ENCODE data around the gene TRIML1. TPM values are rescaled to one million over a fixed set of nuclear protein-coding genes. Genes with fewer than 3 reads are reported as not detected.

The TRIML1 gene, protein sequence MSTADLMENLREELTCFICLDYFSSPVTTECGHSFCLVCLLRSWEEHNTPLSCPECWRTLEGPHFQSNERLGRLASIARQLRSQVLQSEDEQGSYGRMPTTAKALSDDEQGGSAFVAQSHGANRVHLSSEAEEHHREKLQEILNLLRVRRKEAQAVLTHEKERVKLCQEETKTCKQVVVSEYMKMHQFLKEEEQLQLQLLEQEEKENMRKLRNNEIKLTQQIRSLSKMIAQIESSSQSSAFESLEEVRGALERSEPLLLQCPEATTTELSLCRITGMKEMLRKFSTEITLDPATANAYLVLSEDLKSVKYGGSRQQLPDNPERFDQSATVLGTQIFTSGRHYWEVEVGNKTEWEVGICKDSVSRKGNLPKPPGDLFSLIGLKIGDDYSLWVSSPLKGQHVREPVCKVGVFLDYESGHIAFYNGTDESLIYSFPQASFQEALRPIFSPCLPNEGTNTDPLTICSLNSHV
- polyA plus RNA-seq (ENCODE audit: low read depth in 6 of 6), result not detected

DNA sequence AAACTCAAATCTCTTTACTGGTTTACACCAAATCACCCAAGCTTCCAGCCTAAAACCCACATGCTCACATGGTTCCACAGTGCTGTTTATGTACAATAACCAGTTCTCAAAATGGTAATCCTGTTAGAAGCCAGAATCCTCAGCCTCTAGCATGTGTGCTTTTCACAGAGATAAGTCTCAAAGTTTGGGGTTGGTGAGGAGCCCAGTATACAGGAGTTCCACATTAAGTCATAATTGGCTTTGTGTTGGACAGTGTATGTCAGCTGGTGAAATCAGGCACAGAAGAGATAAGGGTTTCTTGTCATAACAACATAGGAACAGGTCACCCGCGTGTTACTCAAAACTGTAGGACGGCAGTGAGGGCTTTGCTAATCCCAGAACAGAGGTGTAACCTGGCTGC, at the start of gene TRIML1:
Gene TRIML1, plus strand, starts transcription at position 301 of the 400 bp plus-strand sequence. CDS start 118 bp downstream, outside the sequence.
- no peak for ATAC-seq (ENCODE audit: low read depth in 2 of 2)
- no peaks in the 10 kb centered on the region for H3K4me1 Mint-ChIP-seq
- H3K27ac Mint-ChIP-seq, result no peak within 1 kb of the TSS
- peaks cover 0 to 22% (median 8%) of the 10 kb centered on the region in 7 donors for H3K9me3 Mint-ChIP-seq
- H3K27me3 Mint-ChIP-seq, result no peaks in the 10 kb centered on the region
- no peaks in the 10 kb centered on the region for H3K36me3 Mint-ChIP-seq
- no peak for DNase-seq
- peak within 1 kb of the TSS in 1 of 8 donors; percentile 3 for H3K4me3 Mint-ChIP-seq

DNA sequence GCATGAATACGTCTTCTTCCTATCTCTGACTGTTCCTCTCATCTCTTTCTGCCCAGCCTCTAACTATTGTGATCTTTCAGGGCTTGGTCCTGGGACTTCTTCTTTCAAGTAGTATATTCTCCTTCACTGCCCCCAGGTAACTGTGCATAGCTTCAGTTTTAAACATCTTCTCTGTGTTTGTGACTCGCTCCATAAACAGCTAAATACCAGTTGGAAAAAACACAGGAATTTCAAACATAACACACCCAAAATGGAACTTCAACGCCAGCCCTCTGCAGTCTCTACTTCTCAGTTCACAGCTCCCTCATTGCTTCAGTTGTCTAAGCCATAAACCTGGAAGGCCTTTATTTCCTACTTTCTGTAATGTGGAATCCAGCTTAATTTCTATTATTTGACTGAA, 46.4 kb upstream of the TRIML1 start:
- no peaks in the 10 kb centered on the region for H3K4me1 Mint-ChIP-seq
- no peak overlapping the region for H3K4me3 Mint-ChIP-seq
- H3K27ac Mint-ChIP-seq, result no peak overlapping the region
- DNase-seq, result no peak
- no peaks in the 10 kb centered on the region for H3K27me3 Mint-ChIP-seq
- peaks cover 5 to 39% (median 13%) of the 10 kb centered on the region in 7 donors for H3K9me3 Mint-ChIP-seq
- H3K36me3 Mint-ChIP-seq, result peaks cover 0 to 5% of the 10 kb centered on the region in 2 donors
- no peak for ATAC-seq (ENCODE audit: low read depth in 2 of 2)

DNA sequence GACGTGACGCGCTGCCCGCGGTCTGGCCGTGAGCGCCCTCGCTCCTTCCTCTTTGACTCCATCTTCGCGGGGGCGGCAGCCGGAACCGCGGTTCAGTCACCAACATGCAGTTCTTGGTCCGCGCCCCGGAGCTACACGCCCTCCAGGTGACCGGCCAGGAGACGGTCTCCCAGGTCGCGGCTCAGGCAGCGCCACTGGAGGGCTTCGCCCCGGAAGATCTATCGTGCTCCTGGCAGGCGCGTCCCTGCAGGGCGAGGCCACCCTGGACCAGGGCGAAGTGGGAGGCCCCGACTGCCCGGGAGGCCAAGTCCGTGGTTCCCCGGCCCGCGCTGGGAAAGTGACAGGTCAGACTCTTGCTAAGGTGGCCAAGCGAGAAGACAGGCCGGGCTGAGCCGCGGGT, 32.8 kb upstream of the TRIML1 start:
- Mint-ChIP-seq H3K27ac (no peak overlapping the region), H3K36me3 (no peaks in the 10 kb centered on the region), H3K4me3 (no peak overlapping the region), H3K4me1 (no peaks in the 10 kb centered on the region), H3K27me3 (no peaks in the 10 kb centered on the region), H3K9me3 (peaks cover 10 to 29% (median 18%) of the 10 kb centered on the region in 7 donors)
- ATAC-seq (ENCODE audit: low read depth in 2 of 2) (no peak), DNase-seq (no peak)

DNA sequence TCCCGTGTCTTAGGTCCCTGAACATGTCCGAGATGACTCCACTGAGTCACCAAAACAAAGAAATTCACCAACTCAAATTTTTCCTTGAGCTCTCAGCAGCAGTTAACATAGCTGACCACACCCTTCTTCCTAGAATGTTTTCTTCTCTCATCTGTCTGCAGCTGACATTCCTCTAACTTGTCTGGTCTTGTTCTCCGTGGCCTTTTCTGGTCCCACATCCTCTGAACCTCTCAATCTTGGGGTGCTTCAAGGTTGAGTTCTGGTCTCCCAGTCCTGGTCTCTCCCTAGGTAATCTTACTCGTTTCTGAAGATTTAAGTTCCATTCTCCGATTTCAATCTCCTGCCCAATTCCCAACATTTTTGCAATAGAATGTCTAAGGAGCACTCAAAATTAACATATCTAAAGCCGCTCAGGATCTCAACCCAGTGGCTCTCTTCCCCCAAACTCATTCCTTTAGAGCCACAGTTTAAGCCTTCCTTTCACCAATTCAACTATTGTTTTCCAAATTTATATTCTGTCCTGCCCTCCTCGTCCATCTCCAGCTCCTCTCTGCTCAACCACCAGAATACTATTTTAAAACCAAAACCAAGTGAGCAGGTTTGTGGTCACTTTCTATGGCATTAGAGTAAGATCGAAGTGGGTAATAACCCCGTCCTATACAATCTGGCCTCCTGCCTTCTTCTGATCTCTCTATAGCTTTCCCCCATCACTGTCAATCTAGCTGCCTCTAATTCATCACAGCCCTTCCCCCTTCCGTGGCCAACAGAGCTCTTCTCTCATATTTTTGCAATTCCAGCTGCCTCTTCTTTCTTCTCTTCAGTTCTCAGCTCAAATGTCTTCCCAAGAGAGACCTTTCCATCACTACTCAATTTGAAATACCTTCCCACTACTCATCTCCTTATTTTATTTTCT, 31.1 kb upstream of the TRIML1 start:
- ATAC-seq (ENCODE audit: low read depth in 2 of 2) (no peak), DNase-seq (no peak)
- Mint-ChIP-seq H3K4me3 (no peak overlapping the region), H3K4me1 (no peaks in the 10 kb centered on the region), H3K36me3 (no peaks in the 10 kb centered on the region), H3K9me3 (peaks cover 7 to 29% (median 17%) of the 10 kb centered on the region in 7 donors), H3K27ac (peak overlapping the region in 1 of 6 donors; percentile 18), H3K27me3 (no peaks in the 10 kb centered on the region)

DNA sequence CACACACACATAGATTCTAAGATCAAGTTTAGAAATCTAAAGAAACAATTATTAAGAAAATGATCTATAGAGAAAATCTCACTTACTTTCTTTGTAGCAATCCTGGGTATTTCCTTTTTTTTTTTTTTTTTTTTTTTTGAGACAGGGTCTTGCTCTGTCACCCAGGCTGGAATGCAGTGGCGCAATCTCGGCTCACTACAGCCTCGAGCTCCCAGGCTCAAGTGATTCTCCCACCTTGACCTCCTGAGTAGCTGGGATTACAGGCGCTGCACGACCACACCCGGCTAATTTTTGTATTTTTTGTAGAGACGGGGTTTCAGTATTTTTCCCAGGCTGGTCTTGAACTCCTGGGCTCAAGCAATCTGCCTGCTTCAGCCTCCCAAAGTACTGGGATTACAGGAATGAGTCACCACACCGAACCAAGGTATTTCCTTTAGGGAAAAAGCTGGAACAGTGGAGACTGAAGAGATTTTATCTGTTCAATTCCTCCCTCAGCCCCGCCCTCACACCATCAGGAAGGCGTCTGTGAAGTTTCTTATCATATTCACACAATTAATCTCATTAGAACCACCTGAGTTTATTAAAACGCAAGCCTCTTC, 30.0 kb upstream of the TRIML1 start, which contains the start of gene TRIML2:
Gene TRIML2, minus strand, starts transcription at position 447 of the 599 bp plus-strand sequence. CDS start 4,235 bp downstream, outside the sequence.
- ATAC-seq (ENCODE audit: low read depth in 2 of 2), result no peak
- DNase-seq, result no peak
- Mint-ChIP-seq H3K4me3 (no peak within 1 kb of the TSS), H3K9me3 (peaks cover 7 to 22% (median 15%) of the 10 kb centered on the region in 7 donors), H3K27me3 (no peaks in the 10 kb centered on the region), H3K36me3 (no peaks in the 10 kb centered on the region), H3K27ac (no peak within 1 kb of the TSS), H3K4me1 (no peaks in the 10 kb centered on the region)

DNA sequence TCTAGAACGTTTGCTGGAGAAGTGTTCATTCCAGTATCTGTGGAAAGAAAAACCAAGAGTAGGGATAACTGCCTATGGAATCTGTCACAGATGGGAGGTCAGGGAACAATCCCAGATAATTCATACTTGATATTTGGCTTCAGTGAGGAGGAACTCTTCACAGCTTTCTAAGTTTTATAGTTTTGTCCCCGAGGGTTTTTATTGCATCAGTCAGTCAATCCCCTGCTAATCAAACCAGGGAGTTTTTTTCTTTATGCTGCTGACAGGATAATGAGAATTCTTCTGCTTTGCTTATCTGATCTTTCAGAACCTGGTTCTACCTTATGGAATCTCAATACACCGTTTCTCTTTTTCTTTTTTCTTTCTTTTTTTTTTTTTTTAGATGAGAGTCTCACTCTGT, 29.2 kb upstream of the TRIML1 start:
- no peaks in the 10 kb centered on the region for H3K36me3 Mint-ChIP-seq
- no peaks in the 10 kb centered on the region for H3K4me1 Mint-ChIP-seq
- DNase-seq, result no peak
- no peaks in the 10 kb centered on the region for H3K27me3 Mint-ChIP-seq
- no peak overlapping the region for H3K4me3 Mint-ChIP-seq
- no peak for ATAC-seq (ENCODE audit: low read depth in 2 of 2)
- H3K9me3 Mint-ChIP-seq, result peaks cover 6 to 16% (median 15%) of the 10 kb centered on the region in 7 donors
- H3K27ac Mint-ChIP-seq, result no peak overlapping the region

DNA sequence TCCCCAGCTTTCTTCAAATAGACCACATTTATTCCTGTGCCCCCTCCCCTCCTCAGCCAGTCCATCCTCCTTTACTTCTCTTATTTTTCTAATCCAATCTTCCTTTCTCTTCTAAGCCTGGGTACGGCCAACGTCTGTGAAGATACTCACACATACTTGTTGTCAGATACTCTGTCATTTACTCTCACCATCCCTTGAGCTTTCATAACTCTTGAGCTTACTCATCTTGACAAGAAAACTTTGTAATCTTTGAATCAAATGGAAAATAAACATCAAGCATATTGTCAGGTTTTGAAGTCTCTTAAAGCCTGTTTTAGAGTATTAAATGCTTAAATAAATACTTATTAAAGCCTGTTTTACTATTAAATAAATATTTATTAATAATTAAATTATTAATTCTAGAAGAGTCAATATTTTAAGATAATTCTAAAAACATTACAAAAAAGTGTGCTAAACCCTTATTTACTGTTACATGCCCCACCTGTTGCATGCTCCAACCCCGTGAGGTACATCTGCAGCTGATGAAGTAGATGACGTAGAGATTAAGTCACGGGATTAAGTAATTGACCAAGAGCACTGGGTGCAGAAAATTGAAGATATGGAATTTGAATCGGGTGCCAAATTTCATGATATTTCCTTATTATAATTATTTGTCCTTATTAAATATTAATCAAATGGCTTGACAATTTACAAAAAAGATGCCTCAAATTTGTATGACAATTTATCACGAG, 28.3 kb upstream of the TRIML1 start:
- Mint-ChIP-seq H3K27ac (no peak overlapping the region), H3K9me3 (peaks cover 0 to 16% (median 11%) of the 10 kb centered on the region in 7 donors), H3K4me1 (no peaks in the 10 kb centered on the region), H3K27me3 (no peaks in the 10 kb centered on the region), H3K4me3 (no peak overlapping the region), H3K36me3 (no peaks in the 10 kb centered on the region)
- ATAC-seq (ENCODE audit: low read depth in 2 of 2) (no peak), DNase-seq (no peak)

DNA sequence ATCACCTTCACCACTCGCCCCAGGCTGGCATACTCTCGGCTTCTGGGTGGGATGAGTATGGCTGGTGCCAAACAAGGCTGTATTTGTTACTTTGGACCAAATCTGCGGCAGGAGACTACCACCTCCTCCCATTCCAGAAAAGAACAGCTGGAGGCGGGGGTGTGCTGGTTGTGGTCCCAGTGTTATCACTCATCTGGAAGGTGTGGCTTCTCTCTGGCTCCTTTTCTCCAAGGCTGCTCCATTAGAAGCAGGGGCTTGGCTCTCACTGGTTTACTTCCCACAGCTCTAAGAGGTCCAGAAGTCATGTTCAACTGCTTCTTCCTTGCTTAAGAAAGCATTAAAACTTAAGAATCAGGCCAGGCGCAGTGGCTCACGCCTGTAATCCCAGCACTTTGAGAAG, 27.3 kb upstream of the TRIML1 start:
- Mint-ChIP-seq H3K4me1 (no peaks in the 10 kb centered on the region), H3K27ac (no peak overlapping the region), H3K36me3 (no peaks in the 10 kb centered on the region), H3K4me3 (no peak overlapping the region), H3K9me3 (peaks cover 0 to 16% (median 12%) of the 10 kb centered on the region in 7 donors), H3K27me3 (no peaks in the 10 kb centered on the region)
- no peak for ATAC-seq (ENCODE audit: low read depth in 2 of 2)
- DNase-seq, result no peak

DNA sequence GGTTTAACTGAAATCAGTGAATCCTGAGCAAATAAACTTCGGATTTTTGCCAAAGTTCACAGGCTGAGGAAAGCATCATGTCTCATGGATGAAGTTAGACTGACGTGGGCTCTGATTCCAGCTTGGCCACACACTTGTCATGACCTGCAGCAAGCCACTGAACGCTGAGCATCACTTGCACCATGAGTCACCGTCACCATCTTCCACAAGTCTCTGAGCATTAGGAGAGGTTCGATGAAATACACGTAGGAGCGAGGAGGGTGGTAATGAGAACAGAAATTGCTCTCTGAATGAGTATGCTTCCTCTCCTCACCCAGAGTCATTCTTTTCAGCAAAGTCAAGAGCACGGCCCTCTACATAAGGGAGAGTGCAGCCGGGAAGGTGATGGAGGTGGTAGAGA, 26.1 kb upstream of the TRIML1 start:
- no peak for ATAC-seq (ENCODE audit: low read depth in 2 of 2)
- Mint-ChIP-seq H3K27ac (no peak overlapping the region), H3K36me3 (no peaks in the 10 kb centered on the region), H3K27me3 (no peaks in the 10 kb centered on the region), H3K4me1 (no peaks in the 10 kb centered on the region), H3K4me3 (no peak overlapping the region), H3K9me3 (peaks cover 0 to 19% (median 10%) of the 10 kb centered on the region in 7 donors)
- DNase-seq, result no peak

DNA sequence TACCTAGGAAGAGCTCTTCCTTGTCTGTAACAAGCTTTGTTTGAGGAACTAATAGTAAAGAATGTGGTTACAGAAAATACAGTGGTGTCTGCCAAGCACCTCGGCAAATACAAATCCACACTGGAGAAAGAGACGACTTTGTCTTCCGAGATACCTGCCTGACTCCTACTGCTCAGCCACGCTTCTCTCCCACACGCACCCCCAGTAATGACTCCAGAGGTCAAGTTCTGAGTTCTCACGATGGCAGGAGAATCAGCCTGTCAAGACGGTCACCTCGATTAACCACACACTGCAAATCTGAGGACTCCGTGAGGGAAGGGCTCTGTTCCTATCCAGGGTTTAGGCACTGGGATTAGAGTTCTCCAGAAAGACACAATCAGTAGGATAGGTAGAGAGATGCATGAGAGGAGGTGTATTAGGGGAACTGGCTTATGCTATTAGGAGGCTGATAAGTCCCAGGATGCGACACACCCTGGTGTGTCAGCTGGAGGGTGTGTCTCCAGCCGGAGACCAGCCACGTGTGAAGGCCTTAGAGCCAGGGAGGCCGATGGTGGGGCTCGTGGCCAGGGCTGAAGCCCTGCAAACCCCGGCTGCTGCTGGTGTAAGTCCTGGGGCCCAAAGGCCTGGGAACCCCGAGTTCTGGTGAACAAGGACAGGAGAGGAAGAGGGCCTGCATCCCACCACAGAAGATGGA, 21.5 kb upstream of the TRIML1 start:
- peaks cover 0 to 17% (median 10%) of the 10 kb centered on the region in 7 donors for H3K9me3 Mint-ChIP-seq
- no peaks in the 10 kb centered on the region for H3K4me1 Mint-ChIP-seq
- H3K4me3 Mint-ChIP-seq, result no peak overlapping the region
- no peaks in the 10 kb centered on the region for H3K36me3 Mint-ChIP-seq
- H3K27me3 Mint-ChIP-seq, result no peaks in the 10 kb centered on the region
- DNase-seq, result no peak
- H3K27ac Mint-ChIP-seq, result no peak overlapping the region
- no peak for ATAC-seq (ENCODE audit: low read depth in 2 of 2)

DNA sequence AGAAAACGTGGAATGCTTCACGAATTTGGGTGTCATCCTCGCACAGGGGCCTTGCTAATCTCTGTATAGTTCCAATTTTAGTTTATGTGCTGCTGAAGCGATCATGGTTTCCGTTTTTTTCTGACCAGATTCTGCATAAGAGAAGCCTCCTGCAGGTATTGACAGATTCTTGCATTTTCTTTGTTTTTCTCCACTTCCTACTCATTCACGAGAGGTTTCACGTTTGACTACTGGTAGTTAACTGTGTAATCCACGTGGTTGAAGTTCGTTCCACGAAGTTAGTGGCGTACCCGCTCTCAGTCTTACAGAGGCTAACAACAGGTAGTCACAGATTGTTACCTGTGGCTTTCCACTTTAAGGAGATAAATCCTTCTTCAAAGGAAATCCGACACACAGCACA, 17.7 kb upstream of the TRIML1 start:
- no peak overlapping the region for H3K4me3 Mint-ChIP-seq
- no peak overlapping the region for H3K27ac Mint-ChIP-seq
- H3K27me3 Mint-ChIP-seq, result no peaks in the 10 kb centered on the region
- H3K9me3 Mint-ChIP-seq, result peaks cover 4 to 17% (median 10%) of the 10 kb centered on the region in 7 donors
- no peaks in the 10 kb centered on the region for H3K4me1 Mint-ChIP-seq
- no peaks in the 10 kb centered on the region for H3K36me3 Mint-ChIP-seq
- ATAC-seq (ENCODE audit: low read depth in 2 of 2) (no peak), DNase-seq (no peak)

DNA sequence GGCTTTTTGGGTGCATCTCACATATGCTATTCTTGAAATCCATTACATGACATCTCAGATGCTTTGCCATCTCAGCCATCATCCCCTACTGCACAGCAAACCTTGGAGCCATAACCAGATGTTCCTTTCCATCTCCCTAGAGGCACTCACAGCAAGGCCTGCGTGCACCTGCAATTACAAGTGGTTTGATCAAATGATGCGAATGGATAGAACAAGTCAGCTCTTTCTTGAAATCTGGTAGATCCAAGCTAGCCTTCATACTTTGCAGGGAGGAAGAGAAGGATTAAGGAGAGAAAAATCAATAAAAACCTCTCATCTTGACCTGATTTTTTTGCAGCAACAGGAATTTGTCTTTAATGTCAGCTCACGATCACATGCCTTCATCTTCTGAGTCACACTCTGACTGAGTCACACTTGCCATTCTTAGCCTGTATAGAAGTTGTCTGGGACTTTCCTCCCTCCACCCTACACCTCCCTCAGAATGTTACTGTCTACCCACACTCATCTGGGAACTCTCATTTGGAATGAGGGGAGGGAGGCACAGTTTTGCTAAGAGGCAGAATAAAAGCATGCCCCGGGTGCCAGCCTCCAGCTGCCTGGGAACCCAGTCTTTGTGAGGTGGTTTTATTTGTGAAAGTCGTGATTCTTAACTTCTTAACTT, 11.9 kb upstream of the TRIML1 start:
- no peaks in the 10 kb centered on the region for H3K27me3 Mint-ChIP-seq
- no peak overlapping the region for H3K4me3 Mint-ChIP-seq
- no peaks in the 10 kb centered on the region for H3K4me1 Mint-ChIP-seq
- ATAC-seq (ENCODE audit: low read depth in 2 of 2), result no peak
- H3K27ac Mint-ChIP-seq, result no peak overlapping the region
- peaks cover 4 to 22% (median 9%) of the 10 kb centered on the region in 7 donors for H3K9me3 Mint-ChIP-seq
- no peaks in the 10 kb centered on the region for H3K36me3 Mint-ChIP-seq
- DNase-seq, result no peak
